GM12878 (cell line): ENCODE data around the gene RGCC. TPM values are rescaled to one million over a fixed set of nuclear protein-coding genes. Genes with fewer than 3 reads are reported as not detected.
"Not testable (repeated sequence)": the region's sequence is repeated elsewhere in the genome, so short reads cannot be mapped to it uniquely, and the experiment has no call there.

Source experiments
- ATAC-seq: fragments of 200-7000 bp; cut with Tn5 transposase; 3 replicates; pipeline ENCODE4 v1.9.1; 2020; ENCODE audit warnings: mild to moderate bottlenecking, moderate library complexity
- BruUV-seq: library from RNA; stranded (reverse); fragments of 400-500 nt; replicated peaks from 2 replicates; lab custom pipeline; 2021; lab: Mats Ljungman, UMichigan
- CTCF ChIA-PET: fragments of 300-600 bp; sonication (Branson Sonifier 250); formaldehyde crosslinking; extraction: SDS; loops from one replicate; lab custom pipeline; 2021; ENCODE audit warnings: inconsistent platforms; lab: Yijun Ruan, JAX
- POLR2A ChIA-PET: fragments of 350-600 bp; formaldehyde crosslinking; extraction: SDS; loops from one replicate; lab custom pipeline; 2021; ENCODE audit warnings: inconsistent platforms; lab: Charles Lee
- RAD21 ChIA-PET: fragments of 300-600 bp; sonication (Branson Sonifier 250); formaldehyde crosslinking; loops from one replicate; lab custom pipeline; 2023; ENCODE audit warnings: antibody characterized with exemption; ENCODE audit not compliant: unreplicated experiment; lab: Charles Lee
- SMC1A ChIA-PET: fragments of 300-600 bp; sonication (Branson Sonifier 250); formaldehyde crosslinking; loops from one replicate; lab custom pipeline; 2023; ENCODE audit not compliant: unreplicated experiment, uncharacterized antibody; lab: Charles Lee
- DNase-seq: peaks from one replicate; pipeline ENCODE4 v3.0.0-alpha.2; 2011; ENCODE audit warnings: low read depth, low spot score
- FAIRE-seq: peaks from 3 replicates; lab custom pipeline; 2011; peaks lifted over from hg19 to GRCh38; lab: Jason Lieb, UNC
- H2AFZ ChIP-seq: 2 replicates; pipeline ENCODE4 v1.6.0; 2011; ENCODE audit warnings: low read depth, low read length, control low read depth; ENCODE audit not compliant: control insufficient read depth
- H3K27ac ChIP-seq: 2 replicates; pipeline ENCODE4 v1.5.1; 2011; ENCODE audit warnings: control low read depth; ENCODE audit not compliant: control insufficient read depth, insufficient read depth
- H3K27me3 ChIP-seq, 2 experiments: replicated peaks in 1 of 2; 2 replicates each; pipeline versions ENCODE4 v1.6.0 to v1.6.1; 2011; ENCODE audit warnings: low read length in 1 of 2; ENCODE audit not compliant: control insufficient read depth in 2 of 2, insufficient read depth in 2 of 2
- H3K36me3 ChIP-seq, 2 experiments: 2 replicates each; pipeline ENCODE4 v1.5.1; 2011; ENCODE audit warnings: low read length in 1 of 2; ENCODE audit not compliant: control insufficient read depth in 2 of 2, insufficient read depth in 2 of 2
- H3K4me1 ChIP-seq: 2 replicates; pipeline ENCODE4 v1.6.1; 2011; ENCODE audit warnings: mild to moderate bottlenecking, low read length, moderate library complexity, mixed read lengths; ENCODE audit not compliant: control insufficient read depth, insufficient read depth
- H3K4me2 ChIP-seq: 2 replicates; pipeline ENCODE4 v1.6.0; 2011; ENCODE audit warnings: control low read depth; ENCODE audit not compliant: control insufficient read depth, insufficient read depth
- H3K4me3 ChIP-seq: fragments of 200-600 bp; sonication (generic); 2 replicates; pipeline ENCODE4 v1.5.1; 2016
- H3K79me2 ChIP-seq: 2 replicates; pipeline ENCODE4 v1.6.0; 2011; ENCODE audit warnings: low read length; ENCODE audit not compliant: control insufficient read depth, insufficient read depth
- H3K9ac ChIP-seq: 2 replicates; pipeline ENCODE4 v1.8.0; 2011; ENCODE audit warnings: low read length, control low read depth, mixed read lengths; ENCODE audit not compliant: control insufficient read depth, insufficient read depth
- H3K9me3 ChIP-seq: replicated peaks from 3 replicates; pipeline ENCODE4 v1.5.1; 2011; ENCODE audit warnings: mild to moderate bottlenecking, low read length; ENCODE audit not compliant: control insufficient read depth, insufficient read depth
- H4K20me1 ChIP-seq: 2 replicates; pipeline ENCODE4 v1.6.0; 2011; ENCODE audit not compliant: control insufficient read depth, insufficient read depth
- ZBED1 ChIP-seq: IDR thresholded peaks from 2 replicates; pipeline ENCODE4 v1.6.1; 2016; ENCODE audit warnings: borderline replicate concordance
- ZNF622 ChIP-seq: fragments of 450-650 bp; IDR thresholded peaks from 2 replicates; pipeline ENCODE4 v1.6.1; 2017; ENCODE audit warnings: mild to moderate bottlenecking, inconsistent platforms
- WGBS: methylation state at CpG from one replicate; pipeline ENCODE4 v1.1.6; 2016; ENCODE audit warnings: low lambda C conversion rate; ENCODE audit not compliant: insufficient replicate concordance, insufficient coverage; ENCODE audit errors: missing lambda C conversion rate; 5-methylcytosine and 5-hydroxymethylcytosine counted together
- in situ Hi-C: fragments of 300-500 bp; cut with MboI; formaldehyde crosslinking; loops from 9 replicates; pipeline ENCODE4 v1.14.3; 2018; ENCODE audit warnings: mixed read lengths
- intact Hi-C: fragments of 100-400 bp; cut with micrococcal nuclease; formaldehyde crosslinking; loops from one replicate; pipeline ENCODE4 v1.14.2; 2022; ENCODE audit not compliant: unreplicated experiment
- polyA plus RNA-seq, 11 experiments: library from polyadenylated mRNA; depleted of rRNA in 4 of 11; unstranded in 6 of 11; stranded (reverse) in 5 of 11; fragments of >200 nt; fragmentation: Nextera tagmentation in 4 of 11; fragmentation: Illumina TruSeq in 1 of 11; extraction: Ambion mirVana in 4 of 11; extraction: Trizol in 1 of 11; gene quantifications; 1 replicate in 1 of 11; 2 replicates in 10 of 11; pipeline versions ENCODE4 v1.2.1 to v1.2.3, GENCODE V29; 2011 to 2016; ENCODE audit warnings: inconsistent platforms in 2 of 11, missing spikeins in 2 of 11, low read depth in 1 of 11
- total RNA-seq, 4 experiments: library from RNA; depleted of rRNA in 3 of 4; stranded (reverse); fragments of >200 nt in 3 of 4; fragmentation: Illumina TruSeq in 1 of 4; extraction: Trizol in 1 of 4; gene quantifications; 2 replicates each; pipeline versions ENCODE4 v1.2.1 to v1.2.3, GENCODE V29; 2013 to 2021

The RGCC gene
- total and polyA plus RNA-seq, 10 of the 15 experiments (the other 5 are each of a cell fraction or from before 2014, with no cell fraction given), result 0.41 to 19.4 (median 9.9) TPM

DNA sequence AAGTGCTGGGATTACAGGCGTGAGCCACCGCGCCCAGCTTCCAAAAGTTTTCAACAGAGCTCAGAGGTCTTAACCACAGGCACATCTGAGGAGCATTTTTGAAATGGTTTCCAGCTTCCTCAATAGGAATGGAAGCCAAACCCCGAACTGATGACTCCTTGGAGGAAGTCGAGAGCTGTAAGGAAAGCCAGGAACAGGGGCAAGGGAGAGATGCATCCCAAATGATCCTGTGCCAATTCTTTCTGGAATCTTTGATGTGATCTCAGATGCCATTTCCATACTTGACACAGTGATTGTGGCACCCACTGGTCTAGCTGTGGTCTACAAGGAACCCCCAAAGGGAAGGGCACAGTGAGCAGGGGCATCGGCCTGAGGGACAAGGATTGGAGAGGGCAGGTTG lies 23.3 kb upstream of the RGCC start:
- H3K4me1 ChIP-seq, ATAC-seq, DNase-seq, H3K79me2 ChIP-seq, SMC1A ChIA-PET, H3K4me3 ChIP-seq, H3K9ac ChIP-seq, POLR2A ChIA-PET, FAIRE-seq, in situ Hi-C loops, intact Hi-C loops, H3K27me3 ChIP-seq, H3K9me3 ChIP-seq, H3K4me2 ChIP-seq, H4K20me1 ChIP-seq, RAD21 ChIA-PET, H2AFZ ChIP-seq, BruUV-seq, H3K27ac ChIP-seq, H3K36me3 ChIP-seq, CTCF ChIA-PET: not testable (repeated sequence)
- WGBS, result 71% methylated on average over 6 of the region's 6 CpGs

DNA sequence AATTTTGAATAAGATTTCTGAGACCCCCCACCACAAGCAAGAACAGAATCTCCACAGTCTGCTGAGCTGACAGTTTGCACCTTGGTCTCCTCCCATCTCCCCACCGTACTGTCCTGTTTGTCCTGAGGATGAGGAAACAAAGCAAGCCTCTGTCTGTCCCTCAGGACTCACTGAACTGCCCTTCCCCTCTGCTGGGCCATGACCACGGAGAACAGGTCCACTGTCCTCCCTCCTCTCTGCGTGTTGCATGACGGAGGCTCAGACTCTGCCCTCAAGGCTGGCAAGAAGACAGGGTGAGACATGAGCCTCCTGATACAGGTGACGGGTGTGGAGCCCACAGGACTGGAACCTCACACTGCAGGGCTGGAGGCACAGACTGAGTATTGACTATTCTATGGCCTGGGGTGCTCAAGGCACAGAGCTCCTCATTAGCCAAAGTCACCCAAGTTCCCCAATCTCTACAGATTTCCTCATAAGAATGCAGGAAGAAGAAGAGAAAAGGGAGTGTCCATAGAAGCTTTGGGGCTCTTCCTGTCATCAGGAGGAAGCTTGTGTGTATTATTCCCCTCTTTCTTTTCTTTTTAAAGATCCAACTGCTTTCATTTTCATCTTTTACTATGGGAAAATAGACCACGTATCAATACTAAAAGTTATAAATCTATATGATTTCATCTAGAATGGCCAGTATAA lies 22.4 kb upstream of the RGCC start:
- no peaks in the 10 kb centered on the region for H3K36me3 ChIP-seq
- no peak overlapping the region for H3K9ac ChIP-seq
- ChIA-PET POLR2A (no interaction called here), CTCF (no interaction called here), SMC1A (no interaction called here)
- H3K79me2 ChIP-seq, result no peaks in the 10 kb centered on the region
- no peak overlapping the region for H3K4me2 ChIP-seq
- no peak for DNase-seq
- in situ Hi-C loops (no loop called here), intact Hi-C loops (no loop called here)
- no peak for FAIRE-seq
- no TSS peak for BruUV-seq
- H3K27me3 ChIP-seq, result no peaks in the 10 kb centered on the region; a peak in 1 of 4 replicates
- no peak for ATAC-seq
- no peak overlapping the region for H2AFZ ChIP-seq
- H3K27ac ChIP-seq, result no peak overlapping the region
- no peaks in the 10 kb centered on the region for H3K9me3 ChIP-seq
- no peak overlapping the region for H3K4me3 ChIP-seq
- no peaks in the 10 kb centered on the region for H3K4me1 ChIP-seq
- TF ChIP-seq ZNF622, result no peak
- no peak for TF ChIP-seq ZBED1
- TF ChIP-seq, all 136 proteins: peak for 0
- 50% methylated on average over 6 of the region's 6 CpGs for WGBS
- H4K20me1 ChIP-seq, result no peaks in the 10 kb centered on the region
- RAD21 ChIA-PET, result no interaction called here
